ENCODE data around the gene EZH1.
"Not testable (repeated sequence)": the region's sequence is repeated elsewhere in the genome, so short reads cannot be mapped to it uniquely, and the experiment has no call there.

EZH1 gene

GRCh38 chr17:42744283-42744805 lies 496 bp downstream of the EZH1 start:
- H3K27me3 ChIP-seq (replicated peaks; ENCODE audit: control insufficient read depth, insufficient read depth, low read length) = no peaks in the 10 kb centered on the region
- no peaks in the 10 kb centered on the region for H3K9me3 ChIP-seq (ENCODE audit: control insufficient read depth, low read length)
- peak overlapping the region; percentile 87 for H3K9ac ChIP-seq (ENCODE audit: low read length)
- peaks cover 33% of the 10 kb centered on the region for H3K4me1 ChIP-seq (ENCODE audit: control insufficient read depth, insufficient read depth, low read length)
- peak overlapping the region; percentile 83 for H3K4me3 ChIP-seq (ENCODE audit: low read length)
- DNase-seq (ENCODE audit: low read depth) = peak; percentile 63
- H3K36me3 ChIP-seq (ENCODE audit: control insufficient read depth, insufficient read depth, low read length, severe bottlenecking) = no peaks in the 10 kb centered on the region

- H3K9me3 ChIP-seq (ENCODE audit: control insufficient read depth, low read length) = no peaks in the 10 kb centered on the region
- no peaks in the 10 kb centered on the region for H3K36me3 ChIP-seq (ENCODE audit: control insufficient read depth, insufficient read depth, low read length, severe bottlenecking)
- H3K27me3 ChIP-seq (replicated peaks; ENCODE audit: control insufficient read depth, insufficient read depth, low read length) = no peaks in the 10 kb centered on the region
- peak overlapping the region; percentile 83 for H3K4me3 ChIP-seq (ENCODE audit: low read length)
- no peak for DNase-seq (ENCODE audit: low read depth)
- H3K4me1 ChIP-seq (ENCODE audit: control insufficient read depth, insufficient read depth, low read length) = peaks cover 28% of the 10 kb centered on the region
- peak overlapping the region; percentile 87 for H3K9ac ChIP-seq (ENCODE audit: low read length)
Measured at GRCh38 chr17:42743595-42744282, 1.1 kb downstream of the EZH1 start.

GRCh38 chr17:42742916-42743315 lies 1.9 kb downstream of the EZH1 start:
- not testable (repeated sequence) for H3K27me3 ChIP-seq (replicated peaks; ENCODE audit: control insufficient read depth, insufficient read depth, low read length); DNase-seq (ENCODE audit: low read depth); H3K9me3 ChIP-seq (ENCODE audit: control insufficient read depth, low read length)

GRCh38 chr17:42740699-42741098 lies 4.1 kb downstream of the EZH1 start:
- Histone ChIP-seq H3K9me3 (ENCODE audit: control insufficient read depth, low read length) (no peaks in the 10 kb centered on the region), H3K4me1 (ENCODE audit: control insufficient read depth, insufficient read depth, low read length) (peaks cover 28% of the 10 kb centered on the region), H3K9ac (ENCODE audit: low read length) (no peak overlapping the region), H3K27me3 (replicated peaks; ENCODE audit: control insufficient read depth, insufficient read depth, low read length) (no peaks in the 10 kb centered on the region), H3K36me3 (ENCODE audit: control insufficient read depth, insufficient read depth, low read length, severe bottlenecking) (no peaks in the 10 kb centered on the region), H3K4me3 (ENCODE audit: low read length) (no peak overlapping the region)
- DNase-seq (ENCODE audit: low read depth) = no peak

More at GRCh38 chr17:42742916-42743315, 1.9 kb downstream of the EZH1 start:
- H3K4me1 ChIP-seq (ENCODE audit: control insufficient read depth, insufficient read depth, low read length) = peaks cover 19% of the 10 kb centered on the region
- H3K36me3 ChIP-seq (ENCODE audit: control insufficient read depth, insufficient read depth, low read length, severe bottlenecking); H3K9ac ChIP-seq (ENCODE audit: low read length); H3K4me3 ChIP-seq (ENCODE audit: low read length): not testable (repeated sequence)

GRCh38 chr17:42725143-42725542 lies 19.7 kb downstream of the EZH1 start:
- H3K4me1 ChIP-seq (ENCODE audit: control insufficient read depth, insufficient read depth, low read length) = no peaks in the 10 kb centered on the region
- peaks cover 74% of the 10 kb centered on the region for H3K36me3 ChIP-seq (ENCODE audit: control insufficient read depth, insufficient read depth, low read length, severe bottlenecking)
- H3K9me3 ChIP-seq (ENCODE audit: control insufficient read depth, low read length) = no peaks in the 10 kb centered on the region
- H3K9ac ChIP-seq (ENCODE audit: low read length) = no peak overlapping the region
- DNase-seq (ENCODE audit: low read depth) = no peak
- H3K27me3 ChIP-seq (replicated peaks; ENCODE audit: control insufficient read depth, insufficient read depth, low read length) = no peaks in the 10 kb centered on the region
- H3K4me3 ChIP-seq (ENCODE audit: low read length) = no peak overlapping the region

- Histone ChIP-seq H3K27me3 (replicated peaks; ENCODE audit: control insufficient read depth, insufficient read depth, low read length) (no peaks in the 10 kb centered on the region), H3K4me1 (ENCODE audit: control insufficient read depth, insufficient read depth, low read length) (no peaks in the 10 kb centered on the region), H3K9me3 (ENCODE audit: control insufficient read depth, low read length) (no peaks in the 10 kb centered on the region), H3K4me3 (ENCODE audit: low read length) (no peak overlapping the region), H3K36me3 (ENCODE audit: control insufficient read depth, insufficient read depth, low read length, severe bottlenecking) (peaks cover 79% of the 10 kb centered on the region), H3K9ac (ENCODE audit: low read length) (no peak overlapping the region)
- DNase-seq (ENCODE audit: low read depth) = no peak
Measured at GRCh38 chr17:42723636-42724035, 21.2 kb downstream of the EZH1 start.

- Histone ChIP-seq H3K9ac (ENCODE audit: low read length) (no peak overlapping the region), H3K4me1 (ENCODE audit: control insufficient read depth, insufficient read depth, low read length) (no peaks in the 10 kb centered on the region), H3K4me3 (ENCODE audit: low read length) (no peak overlapping the region), H3K36me3 (ENCODE audit: control insufficient read depth, insufficient read depth, low read length, severe bottlenecking) (peaks cover 89% of the 10 kb centered on the region), H3K9me3 (ENCODE audit: control insufficient read depth, low read length) (no peaks in the 10 kb centered on the region), H3K27me3 (replicated peaks; ENCODE audit: control insufficient read depth, insufficient read depth, low read length) (no peaks in the 10 kb centered on the region)
- DNase-seq (ENCODE audit: low read depth) = peak; percentile 92
Measured at GRCh38 chr17:42720996-42721583, 23.8 kb downstream of the EZH1 start.

- H3K36me3 ChIP-seq (ENCODE audit: control insufficient read depth, insufficient read depth, low read length, severe bottlenecking) = peaks cover 94% of the 10 kb centered on the region
- H3K9ac ChIP-seq (ENCODE audit: low read length) = no peak overlapping the region
- H3K4me1 ChIP-seq (ENCODE audit: control insufficient read depth, insufficient read depth, low read length) = no peaks in the 10 kb centered on the region
- no peaks in the 10 kb centered on the region for H3K27me3 ChIP-seq (replicated peaks; ENCODE audit: control insufficient read depth, insufficient read depth, low read length)
- H3K9me3 ChIP-seq (ENCODE audit: control insufficient read depth, low read length) = no peaks in the 10 kb centered on the region
- no peak overlapping the region for H3K4me3 ChIP-seq (ENCODE audit: low read length)
- DNase-seq (ENCODE audit: low read depth) = no peak
Measured at GRCh38 chr17:42709561-42709960, 35.3 kb downstream of the EZH1 start.

GRCh38 chr17:42708588-42708987 lies 36.3 kb downstream of the EZH1 start:
- Histone ChIP-seq H3K36me3 (ENCODE audit: control insufficient read depth, insufficient read depth, low read length, severe bottlenecking) (peaks cover 94% of the 10 kb centered on the region), H3K27me3 (replicated peaks; ENCODE audit: control insufficient read depth, insufficient read depth, low read length) (no peaks in the 10 kb centered on the region), H3K9me3 (ENCODE audit: control insufficient read depth, low read length) (no peaks in the 10 kb centered on the region), H3K4me1 (ENCODE audit: control insufficient read depth, insufficient read depth, low read length) (no peaks in the 10 kb centered on the region), H3K9ac (ENCODE audit: low read length) (no peak overlapping the region), H3K4me3 (ENCODE audit: low read length) (no peak overlapping the region)
- no peak for DNase-seq (ENCODE audit: low read depth)

GRCh38 chr17:42706732-42707131 lies 38.1 kb downstream of the EZH1 start:
- Histone ChIP-seq H3K9ac (ENCODE audit: low read length) (no peak overlapping the region), H3K4me3 (ENCODE audit: low read length) (no peak overlapping the region), H3K4me1 (ENCODE audit: control insufficient read depth, insufficient read depth, low read length) (no peaks in the 10 kb centered on the region), H3K9me3 (ENCODE audit: control insufficient read depth, low read length) (no peaks in the 10 kb centered on the region), H3K27me3 (replicated peaks; ENCODE audit: control insufficient read depth, insufficient read depth, low read length) (no peaks in the 10 kb centered on the region), H3K36me3 (ENCODE audit: control insufficient read depth, insufficient read depth, low read length, severe bottlenecking) (peaks cover 95% of the 10 kb centered on the region)
- DNase-seq (ENCODE audit: low read depth) = no peak

GRCh38 chr17:42704837-42705494 lies 39.9 kb downstream of the EZH1 start:
- Histone ChIP-seq H3K4me1 (ENCODE audit: control insufficient read depth, insufficient read depth, low read length) (no peaks in the 10 kb centered on the region), H3K9ac (ENCODE audit: low read length) (no peak overlapping the region), H3K4me3 (ENCODE audit: low read length) (no peak overlapping the region), H3K9me3 (ENCODE audit: control insufficient read depth, low read length) (no peaks in the 10 kb centered on the region), H3K27me3 (replicated peaks; ENCODE audit: control insufficient read depth, insufficient read depth, low read length) (no peaks in the 10 kb centered on the region), H3K36me3 (ENCODE audit: control insufficient read depth, insufficient read depth, low read length, severe bottlenecking) (peaks cover 96% of the 10 kb centered on the region)
- DNase-seq (ENCODE audit: low read depth) = no peak

Measured in adipocyte (in vitro differentiated cells).